ENCODE results near the gene NCOA5.
"Not testable (repeated sequence)": the region's sequence is repeated elsewhere in the genome, so short reads cannot be mapped to it uniquely, and the experiment has no call there.

The NCOA5 gene

GRCh38 chr20:46120136-46120535 is 30.4 kb upstream of the NCOA5 start:
- DNase-seq: no peak

GRCh38 chr20:46119547-46119946 is 29.8 kb upstream of the NCOA5 start:
- DNase-seq: no peak

- no peak for DNase-seq
Measured at GRCh38 chr20:46119028-46119546, 29.3 kb upstream of the NCOA5 start.

GRCh38 chr20:46118481-46119020 is 28.8 kb upstream of the NCOA5 start:
- no peak for DNase-seq

GRCh38 chr20:46117704-46118467 is 28.1 kb upstream of the NCOA5 start, which contains the start of gene CD40:
CD40 (plus strand) TSS chr20:46118314; CDS start chr20:46118344, 30 bp downstream.
- DNase-seq: peak; percentile 61

GRCh38 chr20:46114449-46114848 is 24.7 kb upstream of the NCOA5 start:
- DNase-seq: no peak

GRCh38 chr20:46113113-46113470 is 23.3 kb upstream of the NCOA5 start:
- DNase-seq: no peak

- DNase-seq: no peak
Measured at GRCh38 chr20:46112430-46113112, 22.8 kb upstream of the NCOA5 start.

GRCh38 chr20:46111836-46112212 is 22.1 kb upstream of the NCOA5 start:
- DNase-seq: no peak

- DNase-seq: no peak
Measured at GRCh38 chr20:46111028-46111835, 21.5 kb upstream of the NCOA5 start.

- no peak for DNase-seq
Measured at GRCh38 chr20:46108976-46109375, 19.2 kb upstream of the NCOA5 start.

GRCh38 chr20:46108435-46108841 is 18.7 kb upstream of the NCOA5 start:
- no peak for DNase-seq

- DNase-seq: no peak
Measured at GRCh38 chr20:46107061-46107460, 17.3 kb upstream of the NCOA5 start.

- no peak for DNase-seq
Measured at GRCh38 chr20:46104262-46104661, 14.5 kb upstream of the NCOA5 start.

- DNase-seq: no peak
Measured at GRCh38 chr20:46102940-46103339, 13.2 kb upstream of the NCOA5 start.

GRCh38 chr20:46101957-46102356 is 12.2 kb upstream of the NCOA5 start:
- no peak for DNase-seq

GRCh38 chr20:46100988-46101387 is 11.2 kb upstream of the NCOA5 start:
- no peak for DNase-seq

- DNase-seq: not testable (repeated sequence)
Measured at GRCh38 chr20:46100444-46100843, 10.7 kb upstream of the NCOA5 start.

GRCh38 chr20:46099491-46100287 is 9.9 kb upstream of the NCOA5 start:
- no peak for DNase-seq

- DNase-seq: no peak
Measured at GRCh38 chr20:46093531-46093930, 3.8 kb upstream of the NCOA5 start.

GRCh38 chr20:46091622-46092535 is 2.1 kb upstream of the NCOA5 start:
- not testable (repeated sequence) for DNase-seq
